ENCODE results near the gene CHEK2. TPM values are rescaled to one million over a fixed set of nuclear protein-coding genes. Genes with fewer than 3 reads are reported as not detected.
"Not testable (repeated sequence)": the region's sequence is repeated elsewhere in the genome, so short reads cannot be mapped to it uniquely, and the experiment has no call there.

The CHEK2 gene
- total RNA-seq, 1 donor from 2014 or later = 3.0 TPM

GRCh38 chr22:28741200-28741784 lies 328 bp downstream of the CHEK2 start:
- no peak for DNase-seq

- DNase-seq = not testable (repeated sequence)
Observed at GRCh38 chr22:28738876-28739275, 2.7 kb downstream of the CHEK2 start.

GRCh38 chr22:28737701-28738100 lies 3.9 kb downstream of the CHEK2 start:
- DNase-seq = no peak

GRCh38 chr22:28736301-28737155 lies 5.1 kb downstream of the CHEK2 start:
- no peak for DNase-seq

GRCh38 chr22:28734393-28734792 lies 7.2 kb downstream of the CHEK2 start:
- DNase-seq = no peak

- no peak for DNase-seq
Observed at GRCh38 chr22:28730179-28730578, 11.4 kb downstream of the CHEK2 start.

- DNase-seq = no peak
Observed at GRCh38 chr22:28728621-28729313, 12.9 kb downstream of the CHEK2 start.

- no peak for DNase-seq
Observed at GRCh38 chr22:28728002-28728401, 13.6 kb downstream of the CHEK2 start.

GRCh38 chr22:28718044-28718443 lies 23.6 kb downstream of the CHEK2 start:
- DNase-seq = no peak

- no peak for DNase-seq
Observed at GRCh38 chr22:28716686-28717085, 24.9 kb downstream of the CHEK2 start.

- DNase-seq = no peak
Observed at GRCh38 chr22:28715611-28716010, 26.0 kb downstream of the CHEK2 start.

GRCh38 chr22:28714043-28714628 lies 27.5 kb downstream of the CHEK2 start:
- no peak for DNase-seq

- DNase-seq = no peak
Observed at GRCh38 chr22:28711820-28712777, 29.5 kb downstream of the CHEK2 start.

- DNase-seq = no peak
Observed at GRCh38 chr22:28711341-28711740, 30.3 kb downstream of the CHEK2 start.

GRCh38 chr22:28710576-28711191 lies 30.9 kb downstream of the CHEK2 start:
- DNase-seq = no peak

- no peak for DNase-seq
Observed at GRCh38 chr22:28710107-28710506, 31.5 kb downstream of the CHEK2 start.

- no peak for DNase-seq
Observed at GRCh38 chr22:28706845-28707244, 34.8 kb downstream of the CHEK2 start.

GRCh38 chr22:28703436-28703835 lies 38.2 kb downstream of the CHEK2 start:
- DNase-seq = no peak

- no peak for DNase-seq
Observed at GRCh38 chr22:28702891-28703290, 38.7 kb downstream of the CHEK2 start.

- not testable (repeated sequence) for DNase-seq
Observed at GRCh38 chr22:28693041-28693760, 48.4 kb downstream of the CHEK2 start.

- DNase-seq = not testable (repeated sequence)
Observed at GRCh38 chr22:28689796-28690195, 51.8 kb downstream of the CHEK2 start.

Measured in occipital lobe (tissue), 2 donors.